H9 (cell line): ENCODE results near the gene CPNE5. TPM values are rescaled to one million over a fixed set of nuclear protein-coding genes. Genes with fewer than 3 reads are reported as not detected.

Source experiments
- DNase-seq: peaks from one replicate; pipeline ENCODE4 v3.0.0-alpha.2; 2017
- H2AFZ ChIP-seq: one replicate; pipeline ENCODE4 v1.6.1; 2013; ENCODE audit warnings: mild to moderate bottlenecking, low read length, control low read depth, moderate library complexity
- H2AK5ac ChIP-seq: 2 replicates; pipeline ENCODE4 v1.6.1; 2013; ENCODE audit warnings: low read length, control low read depth, mixed read lengths; ENCODE audit not compliant: insufficient read length
- H2BK120ac ChIP-seq: one replicate; pipeline ENCODE4 v1.6.1; 2013; ENCODE audit warnings: low read depth, mild to moderate bottlenecking, low read length, control low read depth, inconsistent platforms; ENCODE audit not compliant: poor library complexity, severe bottlenecking
- H2BK12ac ChIP-seq: 2 replicates; pipeline ENCODE4 v1.6.1; 2013; ENCODE audit warnings: low read length, control low read depth, mixed read lengths, low read depth; ENCODE audit not compliant: insufficient read length
- H2BK15ac ChIP-seq: 2 replicates; pipeline ENCODE4 v1.6.1; 2013; ENCODE audit warnings: low read depth, low read length, control low read depth
- H2BK20ac ChIP-seq: one replicate; pipeline ENCODE4 v1.6.1; 2013; ENCODE audit warnings: low read depth, mild to moderate bottlenecking, low read length, control low read depth, inconsistent platforms; ENCODE audit not compliant: poor library complexity, severe bottlenecking
- H2BK5ac ChIP-seq: 2 replicates; pipeline ENCODE4 v1.6.1; 2013; ENCODE audit warnings: low read length, control low read depth, mixed read lengths; ENCODE audit not compliant: insufficient read length
- H3K14ac ChIP-seq: 2 replicates; pipeline ENCODE4 v1.6.1; 2013; ENCODE audit warnings: low read length, control low read depth; ENCODE audit not compliant: insufficient read depth
- H3K18ac ChIP-seq: 2 replicates; pipeline ENCODE4 v1.6.1; 2013; ENCODE audit warnings: low read depth, mild to moderate bottlenecking, mixed read lengths, low read length, control low read depth; ENCODE audit not compliant: insufficient read length
- H3K23ac ChIP-seq: 2 replicates; pipeline ENCODE4 v1.6.1; 2013; ENCODE audit warnings: low read length, control low read depth, mixed read lengths, low read depth; ENCODE audit not compliant: insufficient read length
- H3K23me2 ChIP-seq: 2 replicates; pipeline ENCODE4 v1.6.1; 2013; ENCODE audit warnings: low read depth, mild to moderate bottlenecking, mixed read lengths, low read length, control low read depth; ENCODE audit not compliant: insufficient read length, poor library complexity, severe bottlenecking
- H3K27ac ChIP-seq: 2 replicates; pipeline ENCODE4 v1.5.1; 2013; ENCODE audit warnings: low read length, control low read depth, mixed read lengths, low read depth; ENCODE audit not compliant: insufficient read length
- H3K27me3 ChIP-seq: 2 replicates; pipeline ENCODE4 v1.6.1; 2013; ENCODE audit warnings: low read length, control low read depth, inconsistent platforms; ENCODE audit not compliant: insufficient read depth
- H3K4ac ChIP-seq: 2 replicates; pipeline ENCODE4 v1.6.1; 2013; ENCODE audit warnings: low read depth, mild to moderate bottlenecking, control low read depth, inconsistent platforms, low read length, moderate library complexity
- H3K4me1 ChIP-seq: 2 replicates; pipeline ENCODE4 v1.6.1; 2013; ENCODE audit warnings: low read length, control low read depth, inconsistent platforms; ENCODE audit not compliant: insufficient read depth
- H3K4me2 ChIP-seq: 2 replicates; pipeline ENCODE4 v1.6.1; 2013; ENCODE audit warnings: low read length, control low read depth, mixed read lengths; ENCODE audit not compliant: insufficient read length, insufficient read depth
- H3K56ac ChIP-seq: 2 replicates; pipeline ENCODE4 v1.6.1; 2013; ENCODE audit warnings: low read depth, mild to moderate bottlenecking, mixed read lengths, low read length, control low read depth; ENCODE audit not compliant: insufficient read length
- H3K79me1 ChIP-seq: 2 replicates; pipeline ENCODE4 v1.6.1; 2013; ENCODE audit warnings: low read depth, mild to moderate bottlenecking, moderate library complexity, low read length, control low read depth, inconsistent platforms; ENCODE audit not compliant: insufficient read depth, poor library complexity, severe bottlenecking
- H3K79me2 ChIP-seq: 2 replicates; pipeline ENCODE4 v1.6.1; 2013; ENCODE audit warnings: low read length, control low read depth, inconsistent platforms; ENCODE audit not compliant: insufficient read depth
- H3K9ac ChIP-seq: 2 replicates; pipeline ENCODE4 v1.6.1; 2013; ENCODE audit warnings: low read length, control low read depth, mixed read lengths; ENCODE audit not compliant: insufficient read length; ENCODE audit errors: extremely low read depth
- H3K9me3 ChIP-seq: one replicate; pipeline ENCODE4 v1.6.1; 2013; ENCODE audit warnings: low read depth, low read length, inconsistent platforms; ENCODE audit not compliant: control insufficient read depth
- H3T11ph ChIP-seq: one replicate; pipeline ENCODE4 v1.6.1; 2013; ENCODE audit warnings: mild to moderate bottlenecking, low read length, control low read depth, inconsistent platforms
- H4K20me1 ChIP-seq: one replicate; pipeline ENCODE4 v1.6.1; 2013; ENCODE audit not compliant: control insufficient read depth, insufficient read length, insufficient read depth
- H4K5ac ChIP-seq: 2 replicates; pipeline ENCODE4 v1.6.1; 2013; ENCODE audit warnings: low read depth, mild to moderate bottlenecking, mixed read lengths, low read length, control low read depth; ENCODE audit not compliant: insufficient read length
- H4K8ac ChIP-seq: replicated peaks from 2 replicates; pipeline ENCODE4 v1.6.1; 2013; ENCODE audit warnings: low read length, control low read depth, mixed read lengths, low read depth; ENCODE audit not compliant: insufficient read length
- H4K91ac ChIP-seq: 2 replicates; pipeline ENCODE4 v1.6.1; 2013; ENCODE audit warnings: low read depth, mild to moderate bottlenecking, moderate library complexity, mixed read lengths, low read length, control low read depth; ENCODE audit not compliant: insufficient read length
- H3K27ac Mint-ChIP-seq, 3 experiments: 2 replicates in 2 of 3; 3 replicates in 1 of 3; pipeline ENCODE4 v1.8.0; 2020 to 2021; ENCODE audit warnings: mixed read lengths in 3 of 3, mild to moderate bottlenecking in 1 of 3, moderate library complexity in 1 of 3
- H3K27me3 Mint-ChIP-seq: 2 replicates; pipeline ENCODE4 v1.8.0; 2021; ENCODE audit warnings: low read depth, mild to moderate bottlenecking, moderate library complexity, mixed read lengths
- H3K36me3 Mint-ChIP-seq, 3 experiments: 2 replicates in 2 of 3; 3 replicates in 1 of 3; pipeline ENCODE4 v1.8.0; 2020 to 2021; ENCODE audit warnings: low read depth in 3 of 3, mixed read lengths in 3 of 3; ENCODE audit not compliant: insufficient read depth in 1 of 3
- H3K4me1 Mint-ChIP-seq, 2 experiments: 2 replicates each; pipeline ENCODE4 v1.8.0; 2020; ENCODE audit warnings: mixed read lengths in 2 of 2
- H3K4me3 Mint-ChIP-seq, 2 experiments: 2 replicates in 1 of 2; 3 replicates in 1 of 2; pipeline ENCODE4 v1.8.0; 2020 to 2021; ENCODE audit warnings: mild to moderate bottlenecking in 2 of 2, mixed read lengths in 2 of 2, moderate library complexity in 1 of 2
- H3K9me3 Mint-ChIP-seq, 2 experiments: 2 replicates in 1 of 2; 3 replicates in 1 of 2; pipeline ENCODE4 v1.8.0; 2020; ENCODE audit warnings: mild to moderate bottlenecking in 2 of 2, mixed read lengths in 2 of 2, moderate library complexity in 1 of 2
- CTCF ChIP-seq: fragments of 200-600 bp; sonication (generic); conservative IDR thresholded peaks from 3 replicates; pipeline ENCODE4 v1.8.0; 2021; ENCODE audit warnings: antibody characterized with exemption, mild to moderate bottlenecking
- WGBS: extraction: QIAGEN DNeasy Blood & Tissue Kit; methylation state at CpG from one replicate; pipeline ENCODE4 v1.1.7; 2013; ENCODE audit warnings: missing lambda C conversion rate, low lambda C conversion rate, mixed read lengths; ENCODE audit not compliant: insufficient read length; ENCODE audit errors: extremely low coverage; 5-methylcytosine and 5-hydroxymethylcytosine counted together
- total RNA-seq: library from RNA; stranded (reverse); gene quantifications from 2 replicates; pipeline ENCODE4 v1.2.1, GENCODE V29; 2021

The CPNE5 gene
- total RNA-seq, 1 experiment from 2014 or later: 0.52 TPM

DNA sequence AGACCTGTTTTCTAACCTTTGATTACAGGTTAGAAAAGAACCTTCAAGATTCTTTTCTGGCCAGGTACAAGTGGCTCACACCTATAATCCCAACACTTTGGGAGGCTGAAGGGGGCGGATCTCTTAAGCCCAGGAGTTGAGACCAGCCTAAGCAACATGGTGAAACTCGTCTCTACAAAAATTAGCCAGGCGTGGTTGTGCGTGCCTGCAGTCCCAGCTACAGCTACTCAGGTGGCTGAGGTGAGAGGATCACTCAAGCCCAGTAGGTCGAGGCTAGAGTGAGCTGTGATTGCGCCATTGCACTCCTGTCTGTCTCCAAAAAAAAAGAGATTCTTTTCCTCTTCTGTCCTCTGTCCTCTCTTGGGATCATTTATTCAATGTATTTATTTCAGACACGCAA is 20.9 kb upstream of the CPNE5 start:
- Histone ChIP-seq H2BK120ac (no peak overlapping the region), H3K27ac (no peak overlapping the region), H3K23me2 (no peaks in the 10 kb centered on the region), H3K23ac (no peak overlapping the region), H3K14ac (no peak overlapping the region), H2AFZ (no peak overlapping the region), H2BK12ac (no peak overlapping the region), H3K4me1 (peaks cover 2% of the 10 kb centered on the region; the same call in 1 of the 2 replicates), H2BK5ac (no peak overlapping the region), H3K79me1 (peaks cover 6% of the 10 kb centered on the region), H3K9me3 (no peaks in the 10 kb centered on the region), H4K20me1 (peaks cover 2% of the 10 kb centered on the region), H3K4me2 (no peak overlapping the region), H3K27me3 (no peaks in the 10 kb centered on the region), H3T11ph (no peak overlapping the region), H2AK5ac (no peak overlapping the region), H3K4ac (no peak overlapping the region), H4K8ac (no peak overlapping the region), H4K91ac (no peak overlapping the region), H4K5ac (no peak overlapping the region), H3K79me2 (peaks cover 6% of the 10 kb centered on the region; the same call in 1 of the 2 replicates), H2BK15ac (no peak overlapping the region), H3K9ac (no peak overlapping the region), H3K18ac (no peak overlapping the region), H2BK20ac (no peak overlapping the region), H3K56ac (no peak overlapping the region)
- no peak for DNase-seq
- peaks cover 42 to 43% of the 10 kb centered on the region in 2 experiments for H3K4me1 Mint-ChIP-seq
- WGBS: no CpG with 5 or more reads among the region's 7 CpGs
- no peaks in the 10 kb centered on the region; a peak in 1 of 5 replicates for H3K9me3 Mint-ChIP-seq
- no peak overlapping the region for H3K4me3 Mint-ChIP-seq
- no peaks in the 10 kb centered on the region; the same call in 1 of the 2 replicates for H3K27me3 Mint-ChIP-seq
- peak overlapping the region in 2 of 3 experiments; percentile 27 to 46; a peak in 4 of 7 replicates for H3K27ac Mint-ChIP-seq
- no peak for TF ChIP-seq CTCF
- peaks cover 38 to 75% (median 62%) of the 10 kb centered on the region in 3 experiments for H3K36me3 Mint-ChIP-seq
